Dermis blood vessel endothelial cell (primary cell): ENCODE measurements around the gene MXI1. TPM values are rescaled to one million over a fixed set of nuclear protein-coding genes. Genes with fewer than 3 reads are reported as not detected.
"Not testable (repeated sequence)": the region's sequence is repeated elsewhere in the genome, so short reads cannot be mapped to it uniquely, and the experiment has no call there.

Experiments
- DNase-seq: peaks from one replicate; pipeline ENCODE4 v3.0.0; 2010
- total RNA-seq: library from RNA; depleted of rRNA; stranded (reverse); fragments of >200 nt; gene quantifications from 2 replicates; pipeline ENCODE4 v1.2.3, GENCODE V29; 2014

MXI1 gene
- total RNA-seq, 1 donor from 2014 or later: 9.5 TPM

- DNase-seq: no peak
Measured at GRCh38 chr10:110181911-110182310, 25.5 kb upstream of the MXI1 start.

GRCh38 chr10:110184398-110184797, 23.0 kb upstream of the MXI1 start:
- DNase-seq: no peak

- DNase-seq: not testable (repeated sequence)
Measured at GRCh38 chr10:110185646-110186182, 21.7 kb upstream of the MXI1 start.

GRCh38 chr10:110190170-110190569, 17.2 kb upstream of the MXI1 start:
- DNase-seq: no peak

GRCh38 chr10:110192552-110192951, 14.9 kb upstream of the MXI1 start:
- DNase-seq: no peak

GRCh38 chr10:110200503-110200902, 6.9 kb upstream of the MXI1 start:
- DNase-seq: no peak

- not testable (repeated sequence) for DNase-seq
Measured at GRCh38 chr10:110201046-110201445, 6.4 kb upstream of the MXI1 start.

- DNase-seq: no peak
Measured at GRCh38 chr10:110203500-110204455, 3.6 kb upstream of the MXI1 start.

GRCh38 chr10:110205051-110205675, 2.2 kb upstream of the MXI1 start:
- no peak for DNase-seq

GRCh38 chr10:110207805-110208613, 604 bp downstream of the MXI1 start:
- DNase-seq: peak; percentile 25

- peak; percentile 47 for DNase-seq
Measured at GRCh38 chr10:110208614-110209453, 1.4 kb downstream of the MXI1 start.

GRCh38 chr10:110209454-110209925, 2.1 kb downstream of the MXI1 start:
- peak; percentile 48 for DNase-seq

GRCh38 chr10:110209926-110210673, 2.7 kb downstream of the MXI1 start:
- DNase-seq: peak; percentile 29

- peak; percentile 98 for DNase-seq
Measured at GRCh38 chr10:110210674-110211464, 3.5 kb downstream of the MXI1 start.

- no peak for DNase-seq
Measured at GRCh38 chr10:110211465-110211843, 4.0 kb downstream of the MXI1 start.

GRCh38 chr10:110212119-110213006, 5.0 kb downstream of the MXI1 start:
- DNase-seq: no peak

- DNase-seq: no peak
Measured at GRCh38 chr10:110214371-110214826, 7.0 kb downstream of the MXI1 start.

GRCh38 chr10:110215286-110216170, 8.1 kb downstream of the MXI1 start:
- no peak for DNase-seq
